H1 (cell line): Measurements from ENCODE around the gene P4HA3. TPM values are rescaled to one million over a fixed set of nuclear protein-coding genes. Genes with fewer than 3 reads are reported as not detected.

Experiments
- CTCF ChIA-PET: fragments of 300-600 bp; sonication (Branson Sonifier 250); formaldehyde crosslinking; loops from one replicate; lab custom pipeline; 2021; ENCODE audit not compliant: partially characterized antibody; lab: Charles Lee
- POLR2A ChIA-PET: fragments of 300-600 bp; sonication (Branson Sonifier 250); formaldehyde crosslinking; loops from one replicate; lab custom pipeline; 2021; ENCODE audit warnings: inconsistent platforms; ENCODE audit not compliant: partially characterized antibody; lab: Charles Lee
- DNase-seq, 2 experiments: peaks; one replicate each; pipeline versions ENCODE4 v3.0.0 to v3.0.0-alpha.2; 2010 to 2022; ENCODE audit warnings: low spot score in 2 of 2, low read depth in 1 of 2, mixed read lengths in 1 of 2
- FAIRE-seq: peaks from 2 replicates; lab custom pipeline; 2011; peaks lifted over from hg19 to GRCh38; lab: Jason Lieb, UNC
- H2AFZ ChIP-seq: 2 replicates; pipeline ENCODE4 v1.8.1; 2012; ENCODE audit warnings: low read length, inconsistent platforms
- H2AK5ac ChIP-seq: 2 replicates; pipeline ENCODE4 v1.6.1; 2013; ENCODE audit warnings: low read depth, low read length
- H2BK120ac ChIP-seq: replicated peaks from 2 replicates; pipeline ENCODE3; 2013; ENCODE audit warnings: low read depth, low read length, inconsistent platforms
- H2BK12ac ChIP-seq: 2 replicates; pipeline ENCODE4 v1.6.1; 2013; ENCODE audit warnings: low read depth, low read length
- H2BK15ac ChIP-seq: 2 replicates; pipeline ENCODE4 v1.6.1; 2013; ENCODE audit warnings: low read length
- H2BK20ac ChIP-seq: 2 replicates; pipeline ENCODE4 v1.6.1; 2013; ENCODE audit warnings: low read length
- H2BK5ac ChIP-seq: 2 replicates; pipeline ENCODE4 v1.6.1; 2013; ENCODE audit warnings: low read depth, low read length
- H3K14ac ChIP-seq: 2 replicates; pipeline ENCODE4 v1.6.1; 2013; ENCODE audit warnings: inconsistent platforms; ENCODE audit not compliant: insufficient read length
- H3K18ac ChIP-seq: 2 replicates; pipeline ENCODE4 v1.6.1; 2013; ENCODE audit warnings: low read length; ENCODE audit errors: extremely low read depth
- H3K23ac ChIP-seq: 2 replicates; pipeline ENCODE4 v1.6.1; 2013; ENCODE audit warnings: inconsistent platforms; ENCODE audit not compliant: insufficient read length
- H3K23me2 ChIP-seq: 2 replicates; pipeline ENCODE4 v1.6.1; 2013; ENCODE audit warnings: low read depth, low read length
- H3K27ac ChIP-seq: 2 replicates; pipeline ENCODE4 v1.6.1; 2011; ENCODE audit warnings: low read depth, low read length, inconsistent platforms
- H3K27me3 ChIP-seq, 4 experiments: replicated peaks in 1 of 4; 1 replicate in 1 of 4; 2 replicates in 3 of 4; pipeline versions ENCODE4 v1.6.1 to v1.8.1; 2011 to 2013; ENCODE audit warnings: low read length in 3 of 4, mild to moderate bottlenecking in 3 of 4, inconsistent platforms in 2 of 4, mixed read lengths in 2 of 4, moderate library complexity in 1 of 4; ENCODE audit not compliant: control insufficient read depth in 3 of 4, insufficient read depth in 3 of 4; ENCODE audit errors: extremely low read depth in 1 of 4
- H3K36me3 ChIP-seq, 4 experiments: 2 replicates each; pipeline versions ENCODE4 v1.6.1 to v1.8.1; 2011 to 2013; ENCODE audit warnings: mild to moderate bottlenecking in 4 of 4, low read length in 3 of 4, moderate library complexity in 2 of 4, control low read depth in 1 of 4, inconsistent platforms in 1 of 4; ENCODE audit not compliant: insufficient read depth in 4 of 4, control insufficient read depth in 2 of 4
- H3K4ac ChIP-seq: replicated peaks from 2 replicates; pipeline ENCODE3; 2013; ENCODE audit warnings: low read length, low read depth, mixed read lengths, inconsistent platforms; ENCODE audit not compliant: insufficient read length
- H3K4me1 ChIP-seq, 4 experiments: replicated peaks in 1 of 4; 1 replicate in 1 of 4; 2 replicates in 3 of 4; pipeline versions ENCODE4 v1.6.1 to v1.8.1; 2011 to 2013; ENCODE audit warnings: low read length in 3 of 4, inconsistent platforms in 2 of 4, mixed read lengths in 1 of 4; ENCODE audit not compliant: insufficient read depth in 4 of 4, control insufficient read depth in 3 of 4
- H3K4me2 ChIP-seq, 2 experiments: 2 replicates each; pipeline versions ENCODE4 v1.6.1 to v1.8.1; 2011 to 2013; ENCODE audit warnings: low read depth in 2 of 2, low read length in 2 of 2, control low read depth in 1 of 2, inconsistent platforms in 1 of 2, mild to moderate bottlenecking in 1 of 2; ENCODE audit not compliant: insufficient read depth in 1 of 2
- H3K4me3 ChIP-seq, 4 experiments: fragments of 200-600, 300-600 bp in 1 of 4; sonication (generic), shearing (Covaris generic), sonication (Bioruptor Twin) in 1 of 4; 2 replicates each; pipeline versions ENCODE4 v1.5.1 to v1.8.1; 2011 to 2016; ENCODE audit warnings: low read length in 4 of 4, low read depth in 3 of 4, control low read depth in 2 of 4, inconsistent platforms in 2 of 4, mild to moderate bottlenecking in 2 of 4, mixed read lengths in 1 of 4, moderate library complexity in 1 of 4; ENCODE audit not compliant: insufficient read depth in 2 of 4; ENCODE audit errors: extremely low read depth in 1 of 4
- H3K56ac ChIP-seq: replicated peaks from 2 replicates; pipeline ENCODE3; 2013; ENCODE audit warnings: low read depth, mild to moderate bottlenecking, mixed read lengths, low read length, inconsistent platforms; ENCODE audit not compliant: insufficient read length
- H3K79me1 ChIP-seq: 2 replicates; pipeline ENCODE4 v1.6.1; 2013; ENCODE audit warnings: low read depth, low read length, control low read depth
- H3K79me2 ChIP-seq, 2 experiments: 2 replicates each; pipeline versions ENCODE4 v1.6.1 to v1.8.1; 2012 to 2013; ENCODE audit warnings: low read length in 2 of 2, mild to moderate bottlenecking in 2 of 2, inconsistent platforms in 1 of 2; ENCODE audit not compliant: insufficient read depth in 2 of 2, control insufficient read depth in 1 of 2
- H3K9ac ChIP-seq, 4 experiments: replicated peaks in 1 of 4; 1 replicate in 1 of 4; 2 replicates in 3 of 4; pipeline versions ENCODE4 v1.6.1 to v1.8.1; 2011 to 2013; ENCODE audit warnings: low read depth in 3 of 4, low read length in 3 of 4, control low read depth in 2 of 4, mild to moderate bottlenecking in 2 of 4, moderate library complexity in 2 of 4, inconsistent platforms in 1 of 4; ENCODE audit errors: extremely low read depth in 1 of 4
- H3K9me3 ChIP-seq, 2 experiments: 2 replicates each; pipeline versions ENCODE4 v1.6.1 to v1.8.1; 2012 to 2013; ENCODE audit warnings: mild to moderate bottlenecking in 2 of 2, moderate library complexity in 2 of 2, control low read depth in 1 of 2, inconsistent platforms in 1 of 2, low read depth in 1 of 2, low read length in 1 of 2, mixed read lengths in 1 of 2; ENCODE audit not compliant: insufficient read depth in 2 of 2
- H4K20me1 ChIP-seq, 2 experiments: replicated peaks in 1 of 2; 2 replicates each; pipeline versions ENCODE3 to v1.8.1; 2011 to 2013; ENCODE audit warnings: inconsistent platforms in 2 of 2, low read length in 2 of 2, mild to moderate bottlenecking in 1 of 2; ENCODE audit not compliant: insufficient read depth in 2 of 2, control insufficient read depth in 1 of 2
- H4K5ac ChIP-seq: 2 replicates; pipeline ENCODE4 v1.6.1; 2013; ENCODE audit warnings: low read length, low read depth, mixed read lengths, inconsistent platforms; ENCODE audit not compliant: insufficient read length
- H4K8ac ChIP-seq: 2 replicates; pipeline ENCODE4 v1.8.0; 2013; ENCODE audit warnings: mild to moderate bottlenecking, moderate library complexity, low read length, inconsistent platforms; ENCODE audit not compliant: insufficient read depth; ENCODE audit errors: extremely low read depth
- H4K91ac ChIP-seq: replicated peaks from 2 replicates; pipeline ENCODE3; 2013; ENCODE audit warnings: low read length, mixed read lengths, inconsistent platforms; ENCODE audit not compliant: insufficient read length
- BRCA1 ChIP-seq: IDR thresholded peaks from 2 replicates; pipeline ENCODE4 v1.6.1; 2012; ENCODE audit warnings: low read depth, low read length, improper control_type of control experiment
- EGR1 ChIP-seq: IDR thresholded peaks from 2 replicates; pipeline ENCODE4 v1.6.1; 2011; ENCODE audit warnings: low read depth, low read length, borderline replicate concordance
- WGBS, 2 experiments: shearing (Covaris generic) in 1 of 2; methylation state at CpG; one replicate each; pipeline versions ENCODE4 v1.1.6 to v1.1.7; 2013 to 2015; ENCODE audit warnings: low lambda C conversion rate in 2 of 2, mixed read lengths in 2 of 2, inconsistent platforms in 1 of 2, low coverage in 1 of 2, missing lambda C conversion rate in 1 of 2; ENCODE audit not compliant: insufficient replicate concordance in 2 of 2, insufficient coverage in 1 of 2, insufficient read length in 1 of 2; ENCODE audit errors: extremely low coverage in 1 of 2, missing lambda C conversion rate in 1 of 2; 5-methylcytosine and 5-hydroxymethylcytosine counted together
- polyA plus RNA-seq, 7 experiments: library from polyadenylated mRNA; depleted of rRNA in 3 of 7; stranded (reverse) in 5 of 7; unstranded in 2 of 7; fragments of >200 nt in 5 of 7; fragments of 200-250 nt in 2 of 7; gene quantifications; 1 replicate in 5 of 7; 2 replicates in 1 of 7; 4 replicates in 1 of 7; pipeline versions ENCODE4 v1.2.1 to v1.2.3, GENCODE V29; 2011 to 2013; ENCODE audit warnings: missing spikeins in 2 of 7, mixed read lengths in 2 of 7
- total RNA-seq: library from RNA; stranded (reverse); fragmentation: NEBNext Ultra II Directional; extraction: Animal tissue kit (Norgen Biotek cat#: 25700); gene quantifications from 2 replicates; pipeline ENCODE4 v1.2.1, GENCODE V29; 2021

The P4HA3 gene
- total and polyA plus RNA-seq, 2 of the 8 experiments (the other 6 are each of a cell fraction or from before 2014, with no cell fraction given), result 0.06 TPM; not detected in 1

GRCh38 chr11:74256378-74257133 is 54.9 kb downstream of the P4HA3 start:
- Histone ChIP-seq H3K36me3 (peaks cover 0 to 14% (median 6%) of the 10 kb centered on the region in 4 experiments; a peak in 3 of 8 replicates), H3K79me1 (no peaks in the 10 kb centered on the region), H2BK5ac (no peak overlapping the region), H4K5ac (no peak overlapping the region), H3K18ac (no peak overlapping the region), H2BK20ac (no peak overlapping the region), H4K91ac (no peak overlapping the region), H3K23me2 (no peaks in the 10 kb centered on the region), H2AK5ac (no peak overlapping the region), H2BK12ac (no peak overlapping the region), H3K4me1 (no peaks in the 10 kb centered on the region), H3K56ac (no peak overlapping the region), H3K4me3 (no peak overlapping the region), H3K4ac (no peak overlapping the region), H3K9me3 (no peaks in the 10 kb centered on the region), H4K20me1 (peaks cover 2% of the 10 kb centered on the region in 2 experiments), H2AFZ (no peak overlapping the region), H3K9ac (no peak overlapping the region), H3K14ac (no peak overlapping the region), H4K8ac (no peak overlapping the region), H2BK120ac (no peak overlapping the region), H3K23ac (no peak overlapping the region), H3K27ac (no peak overlapping the region), H3K4me2 (no peak overlapping the region), H3K27me3 (no peaks in the 10 kb centered on the region), H3K79me2 (no peaks in the 10 kb centered on the region), H2BK15ac (no peak overlapping the region)
- ChIA-PET CTCF (interaction anchor here (0.8 to 3.6 kb wide), 27 partner anchors 8 to 314 kb away, joined by 3 to 53 read pairs (median 5); partner anchors contain the start of gene P4HA3), POLR2A (interaction anchor here (0.7 kb wide), 1 partner anchor 73 kb away, joined by 4 read pairs; no protein-coding TSS in a partner anchor)
- TF ChIP-seq EGR1 (no peak), BRCA1 (no peak)
- DNase-seq (no peak), FAIRE-seq (no peak)
- 80% methylated on average over 5 of the region's 5 CpGs; no CpG with 5 or more reads in 1 of the 2 experiments for WGBS, 2 experiments
